ENCODE measurements around the gene BSND. TPM values are rescaled to one million over a fixed set of nuclear protein-coding genes. Genes with fewer than 3 reads are reported as not detected.

The BSND gene
- total and polyA plus RNA-seq, 9 of the 15 experiments (the other 6 are each of a cell fraction or from before 2014, with no cell fraction given): not detected

DNA sequence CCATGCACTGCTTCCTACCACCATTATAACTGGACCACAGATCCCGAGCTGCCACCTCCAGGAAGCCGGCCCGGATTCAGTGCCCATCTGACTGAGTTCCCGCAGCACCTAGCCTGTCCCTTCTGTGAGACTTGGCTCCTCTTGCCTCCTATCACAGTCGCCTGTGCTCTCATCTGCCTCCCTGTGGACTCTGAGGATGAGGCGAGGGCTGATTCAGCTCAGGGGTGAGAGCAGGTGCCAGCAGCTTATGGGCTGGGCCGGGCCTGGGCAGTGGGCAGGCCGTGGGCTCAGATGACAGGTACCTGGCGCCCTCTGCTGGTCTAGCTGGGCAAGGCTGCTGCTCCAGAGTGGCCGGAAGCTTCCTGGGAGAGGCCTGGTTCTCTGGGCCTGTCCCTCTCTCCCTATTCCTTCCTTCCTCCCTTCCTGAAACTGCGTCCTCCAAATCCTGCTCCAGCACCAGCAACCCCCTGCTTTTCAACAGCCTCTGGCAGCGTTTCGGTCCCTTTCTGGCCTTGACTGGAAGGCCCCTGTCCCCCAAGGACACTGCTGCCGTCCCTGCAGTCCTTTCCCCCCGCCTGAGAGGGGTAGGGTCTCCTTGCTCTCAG lies 23.3 kb downstream of the BSND start (continued):
- TF ChIP-seq ARID3B (CRISPR knock-in tag; IDR thresholded peaks at IDR 0.05; ENCODE audit: borderline replicate concordance): no peak
- no peak for TF ChIP-seq UBTF (IDR thresholded peaks at IDR 0.05; ENCODE audit: borderline replicate concordance in 1 of 2, low read depth in 2 of 2, low read length in 2 of 2)
- peak; percentile 48; the same call in 1 of the 2 replicates for TF ChIP-seq GATAD2B (IDR thresholded peaks at IDR 0.05; ENCODE audit: borderline replicate concordance)
- TF ChIP-seq ZNF174 (CRISPR knock-in tag; IDR thresholded peaks at IDR 0.05): no peak
- TF ChIP-seq ZBTB5 (IDR thresholded peaks at IDR 0.05): no peak
- TF ChIP-seq ZNF408 (CRISPR knock-in tag; IDR thresholded peaks at IDR 0.05; ENCODE audit: low read depth): no peak
- no peak for TF ChIP-seq SETDB1 (IDR thresholded peaks at IDR 0.05; ENCODE audit: low read length)
- peak; percentile 71 for TF ChIP-seq HDAC2 (IDR thresholded peaks at IDR 0.05)
- peak; percentile 72 for TF ChIP-seq REST (IDR thresholded peaks at IDR 0.05; ENCODE audit: borderline replicate concordance)
- 0 out of 2 replicates have a peak, but pooled peaks have one; percentile 28 for TF ChIP-seq REST (CRISPR knock-in tag; IDR thresholded peaks at IDR 0.05; ENCODE audit: low read depth)
- no peak for TF ChIP-seq SAP30 (IDR thresholded peaks at IDR 0.05; ENCODE audit: borderline replicate concordance, insufficient read depth, low read depth, low read length, poor library complexity, severe bottlenecking)
